ENCODE measurements around the gene SUMF2.

DNA sequence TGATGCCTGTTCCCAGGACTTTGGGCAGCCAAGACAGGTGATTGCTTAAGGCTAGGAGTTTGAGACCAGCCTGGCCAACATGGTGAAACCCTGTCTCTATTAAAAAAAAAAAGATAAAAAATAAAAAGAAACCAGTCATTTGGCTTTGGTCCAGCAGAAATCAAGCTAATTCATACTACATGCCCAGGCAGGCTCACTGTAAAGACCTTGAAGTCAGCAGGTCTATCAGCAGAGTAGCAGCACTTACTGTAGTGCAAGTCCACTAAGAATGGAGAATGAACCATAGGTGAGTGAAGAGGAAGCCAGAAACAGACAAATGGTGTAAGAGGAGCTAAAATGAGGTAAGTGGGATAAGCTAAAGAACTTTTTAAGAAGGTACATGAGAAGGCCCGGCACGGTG, 37.5 kb upstream of the SUMF2 start:
- TF ChIP-seq EZH2 (IDR thresholded peaks at IDR 0.05; ENCODE audit: insufficient read depth, low read length): no peak
- TF ChIP-seq, protein P1, sequence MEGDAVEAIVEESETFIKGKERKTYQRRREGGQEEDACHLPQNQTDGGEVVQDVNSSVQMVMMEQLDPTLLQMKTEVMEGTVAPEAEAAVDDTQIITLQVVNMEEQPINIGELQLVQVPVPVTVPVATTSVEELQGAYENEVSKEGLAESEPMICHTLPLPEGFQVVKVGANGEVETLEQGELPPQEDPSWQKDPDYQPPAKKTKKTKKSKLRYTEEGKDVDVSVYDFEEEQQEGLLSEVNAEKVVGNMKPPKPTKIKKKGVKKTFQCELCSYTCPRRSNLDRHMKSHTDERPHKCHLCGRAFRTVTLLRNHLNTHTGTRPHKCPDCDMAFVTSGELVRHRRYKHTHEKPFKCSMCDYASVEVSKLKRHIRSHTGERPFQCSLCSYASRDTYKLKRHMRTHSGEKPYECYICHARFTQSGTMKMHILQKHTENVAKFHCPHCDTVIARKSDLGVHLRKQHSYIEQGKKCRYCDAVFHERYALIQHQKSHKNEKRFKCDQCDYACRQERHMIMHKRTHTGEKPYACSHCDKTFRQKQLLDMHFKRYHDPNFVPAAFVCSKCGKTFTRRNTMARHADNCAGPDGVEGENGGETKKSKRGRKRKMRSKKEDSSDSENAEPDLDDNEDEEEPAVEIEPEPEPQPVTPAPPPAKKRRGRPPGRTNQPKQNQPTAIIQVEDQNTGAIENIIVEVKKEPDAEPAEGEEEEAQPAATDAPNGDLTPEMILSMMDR (IDR thresholded peaks at IDR 0.05; ENCODE audit: insufficient read depth, low read depth, low read length): no peak
